GM12878 (cell line): ENCODE measurements around the gene TNFSF9. TPM values are rescaled to one million over a fixed set of nuclear protein-coding genes. Genes with fewer than 3 reads are reported as not detected.

ENCODE experiments used
- ASH2L ChIP-seq: fragments of 300-600, 200-600 bp; sonication (generic); IDR thresholded peaks from 2 replicates; pipeline ENCODE4 v1.6.1; 2017; ENCODE audit warnings: low read depth, mild to moderate bottlenecking, borderline replicate concordance
- ATF2 ChIP-seq: IDR thresholded peaks from 2 replicates; pipeline ENCODE4 v1.6.1; 2012; ENCODE audit warnings: low read length, inconsistent platforms
- BCLAF1 ChIP-seq: fragments of 450-650 bp; IDR thresholded peaks from 2 replicates; pipeline ENCODE4 v1.6.1; 2017; ENCODE audit warnings: antibody characterized with exemption, mild to moderate bottlenecking, moderate library complexity
- CBFB ChIP-seq: IDR thresholded peaks from 2 replicates; pipeline ENCODE4 v1.6.1; 2016; ENCODE audit warnings: antibody characterized with exemption, low read depth
- CBX5 ChIP-seq: sonication (generic); IDR thresholded peaks from 2 replicates; pipeline ENCODE4 v1.6.1; 2016; ENCODE audit warnings: low read depth, moderate library complexity, mild to moderate bottlenecking, inconsistent platforms
- CEBPZ ChIP-seq: fragments of 150-350 bp; IDR thresholded peaks from 2 replicates; pipeline ENCODE4 v1.6.1; 2016; ENCODE audit warnings: low read depth, low read length
- ELK1 ChIP-seq: IDR thresholded peaks from 2 replicates; pipeline ENCODE4 v1.6.1; 2012; ENCODE audit warnings: low read depth, low read length, improper control_type of control experiment
- GABPA ChIP-seq: IDR thresholded peaks from 2 replicates; pipeline ENCODE4 v1.6.1; 2014; ENCODE audit warnings: antibody characterized with exemption, low read depth, mild to moderate bottlenecking, inconsistent platforms
- MTA2 ChIP-seq: fragments of 450-650 bp; IDR thresholded peaks from 2 replicates; pipeline ENCODE4 v1.6.1; 2016; ENCODE audit warnings: low read depth, mild to moderate bottlenecking, moderate library complexity
- PKNOX1 ChIP-seq: fragments of 450-650 bp; IDR thresholded peaks from 2 replicates; pipeline ENCODE4 v1.6.1; 2016; ENCODE audit warnings: mild to moderate bottlenecking
- RCOR1 ChIP-seq: conservative IDR thresholded peaks from 2 replicates; pipeline ENCODE4 v1.6.1; 2012; ENCODE audit warnings: low read depth, low read length, improper control_type of control experiment
- SIN3A ChIP-seq: IDR thresholded peaks from 2 replicates; pipeline ENCODE4 v1.6.1; 2012; ENCODE audit warnings: low read depth, low read length, improper control_type of control experiment
- SMARCA5 ChIP-seq: fragments of 450-650 bp; IDR thresholded peaks from 2 replicates; pipeline ENCODE4 v1.6.1; 2017; ENCODE audit warnings: mild to moderate bottlenecking
- ZNF687 ChIP-seq: fragments of 450-650 bp; IDR thresholded peaks from 2 replicates; pipeline ENCODE4 v1.6.1; 2017; ENCODE audit warnings: mild to moderate bottlenecking, moderate library complexity
- polyA plus RNA-seq, 11 experiments: library from polyadenylated mRNA; depleted of rRNA in 4 of 11; unstranded in 6 of 11; stranded (reverse) in 5 of 11; fragments of >200 nt; fragmentation: Nextera tagmentation in 4 of 11; fragmentation: Illumina TruSeq in 1 of 11; extraction: Ambion mirVana in 4 of 11; extraction: Trizol in 1 of 11; gene quantifications; 1 replicate in 1 of 11; 2 replicates in 10 of 11; pipeline versions ENCODE4 v1.2.1 to v1.2.3, GENCODE V29; 2011 to 2016; ENCODE audit warnings: inconsistent platforms in 2 of 11, missing spikeins in 2 of 11, low read depth in 1 of 11
- total RNA-seq, 4 experiments: library from RNA; depleted of rRNA in 3 of 4; stranded (reverse); fragments of >200 nt in 3 of 4; fragmentation: Illumina TruSeq in 1 of 4; extraction: Trizol in 1 of 4; gene quantifications; 2 replicates each; pipeline versions ENCODE4 v1.2.1 to v1.2.3, GENCODE V29; 2013 to 2021

The TNFSF9 gene
- total and polyA plus RNA-seq, 10 of the 15 experiments (the other 5 are each of a cell fraction or from before 2014, with no cell fraction given), result 6.2 to 75.3 (median 22.1) TPM

- TF ChIP-seq SMARCA5 (peak; percentile 96), RCOR1 (no peak), GABPA (no peak), ZNF687 (peak; percentile 24; the same call in 1 of the 2 replicates), SIN3A (no peak), ATF2 (no peak), CBFB (0 out of 2 replicates have a peak, but pooled peaks have one; percentile 5), CBX5 (no peak), MTA2 (no peak), ASH2L (no peak), PKNOX1 (peak; percentile 45; the same call in 1 of the 2 replicates), CEBPZ (no peak), ELK1 (no peak), BCLAF1 (no peak)
Measured at GRCh38 chr19:6528544-6529121, 2.2 kb upstream of the TNFSF9 start (continued).
